Effector CD8-positive, alpha-beta T cell (primary cell): ENCODE measurements around the gene AGTRAP.

Experiments used
- DNase-seq: peaks from one replicate; lab custom pipeline; 2025; lab: John Stamatoyannopoulos, UW

Gene AGTRAP

DNA sequence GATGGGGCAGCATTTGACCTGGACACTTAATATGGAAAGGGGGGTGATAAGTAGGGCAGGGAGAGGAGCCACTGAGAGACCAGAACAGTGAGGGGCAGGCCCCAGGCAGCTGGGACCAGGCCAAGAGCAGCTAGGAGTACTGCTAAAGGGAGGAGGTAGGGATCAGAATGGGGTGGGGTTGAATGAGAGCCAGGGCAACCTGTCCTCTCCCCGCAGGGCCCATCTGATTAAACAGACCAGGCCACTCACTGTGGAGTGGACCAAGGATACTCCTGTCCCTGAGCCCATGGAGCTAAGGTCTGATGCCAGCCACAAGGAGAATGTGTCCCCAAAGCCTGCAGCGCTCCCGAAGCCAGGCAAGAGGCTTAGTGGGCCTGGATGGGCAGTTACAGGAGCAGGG is 28.2 kb downstream of the AGTRAP start:
- DNase-seq = no peak

GRCh38 chr1:11764519-11764918 is 28.6 kb downstream of the AGTRAP start:
- no peak for DNase-seq

DNA sequence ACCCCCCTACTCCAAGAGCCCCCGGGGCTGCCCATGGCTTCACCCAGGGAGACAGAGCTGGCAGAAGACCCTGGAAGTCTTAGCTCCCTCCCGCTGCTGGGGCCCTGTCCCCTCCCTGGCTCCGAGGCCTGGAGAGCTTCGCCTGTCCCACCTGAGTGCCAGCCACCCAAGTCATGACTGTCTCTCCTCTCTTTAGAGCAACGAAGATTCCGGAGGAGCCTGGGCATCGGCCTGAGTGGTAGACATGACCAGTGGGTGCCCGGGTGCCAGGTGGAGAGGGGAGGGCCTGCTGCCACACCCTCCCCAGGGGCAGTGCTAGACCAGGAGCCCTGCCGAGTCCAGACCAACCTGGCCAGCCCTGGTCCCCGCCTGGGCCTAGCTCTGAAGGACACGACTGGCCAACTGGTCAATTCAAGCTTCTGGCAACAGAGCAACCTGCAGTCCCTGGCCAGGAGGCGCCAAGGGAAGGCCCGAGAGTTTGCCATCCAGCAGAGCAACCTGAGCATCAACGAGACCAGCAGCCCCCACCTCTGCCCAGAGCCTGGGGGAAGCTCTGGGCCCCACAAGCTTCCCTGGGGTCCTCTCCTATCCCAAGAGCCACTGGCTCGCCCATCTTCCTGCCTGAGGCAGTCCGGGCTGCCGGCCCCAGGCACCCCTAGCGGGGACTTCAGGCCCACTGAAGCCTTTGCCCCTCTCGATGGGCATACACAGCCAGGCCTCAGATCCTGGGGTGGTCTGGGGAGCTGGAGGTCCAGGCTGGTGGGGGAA is 29.9 kb downstream of the AGTRAP start:
- no peak for DNase-seq

GRCh38 chr1:11766429-11766776 is 30.5 kb downstream of the AGTRAP start:
- no peak for DNase-seq

DNA sequence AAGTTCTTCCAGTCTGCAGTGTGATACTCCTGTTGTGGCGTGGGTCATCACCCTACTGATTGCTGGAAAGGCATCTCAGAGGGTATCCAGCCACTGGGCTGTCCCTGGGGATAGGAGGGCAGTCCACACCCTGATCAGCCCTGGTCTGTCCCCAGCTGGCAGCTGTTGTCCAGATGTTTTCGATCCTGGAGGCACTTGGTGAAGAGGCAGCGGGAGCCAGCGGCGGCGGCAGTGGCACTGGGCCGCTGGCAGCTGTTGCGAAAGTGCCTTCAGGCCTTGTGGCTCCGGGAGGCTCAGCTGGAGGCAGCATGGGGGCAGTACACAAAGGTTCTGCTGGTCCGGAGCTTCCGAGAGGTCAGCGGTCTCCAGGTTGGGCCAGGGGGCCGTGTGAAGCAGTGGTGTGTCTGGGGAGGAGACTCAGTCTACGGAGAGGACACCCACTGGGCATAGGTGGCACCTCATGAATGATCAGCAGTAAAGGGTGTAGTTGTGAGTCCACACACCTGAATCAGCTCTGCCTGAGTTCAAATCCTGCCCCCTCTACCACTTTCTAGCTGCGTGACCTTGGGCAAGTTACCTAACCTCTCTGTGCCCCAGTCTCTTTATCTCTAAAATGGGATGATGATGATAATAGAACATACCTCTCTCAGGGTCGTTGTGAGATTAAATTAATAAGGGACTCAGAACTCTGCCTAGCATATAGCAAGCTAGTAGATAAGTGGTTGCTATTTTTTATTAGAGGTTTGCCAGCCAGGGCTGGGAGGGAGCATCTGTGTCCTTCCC is 32.2 kb downstream of the AGTRAP start:
- no peak for DNase-seq

- no peak for DNase-seq
Observed at GRCh38 chr1:11768821-11769220, 32.9 kb downstream of the AGTRAP start.

DNA sequence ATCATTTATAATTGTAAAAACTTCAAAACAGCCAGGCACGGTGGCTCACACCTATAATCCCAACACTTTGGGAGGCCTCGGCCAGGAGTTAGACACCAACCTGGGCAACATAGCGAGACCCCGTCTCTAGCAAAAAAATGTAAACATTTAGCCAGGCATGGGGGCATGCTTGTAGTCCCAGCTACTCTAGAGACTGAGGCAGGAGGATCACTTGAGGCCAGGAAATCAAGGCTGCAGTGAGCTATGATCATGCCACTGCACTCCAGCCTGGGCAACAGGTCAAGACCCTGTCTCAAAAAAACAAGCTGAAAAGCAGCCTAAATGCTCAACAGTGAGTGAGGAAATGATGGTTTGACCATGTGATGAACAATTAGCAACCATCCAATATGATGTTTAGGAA is 33.3 kb downstream of the AGTRAP start:
- DNase-seq = no peak

DNA sequence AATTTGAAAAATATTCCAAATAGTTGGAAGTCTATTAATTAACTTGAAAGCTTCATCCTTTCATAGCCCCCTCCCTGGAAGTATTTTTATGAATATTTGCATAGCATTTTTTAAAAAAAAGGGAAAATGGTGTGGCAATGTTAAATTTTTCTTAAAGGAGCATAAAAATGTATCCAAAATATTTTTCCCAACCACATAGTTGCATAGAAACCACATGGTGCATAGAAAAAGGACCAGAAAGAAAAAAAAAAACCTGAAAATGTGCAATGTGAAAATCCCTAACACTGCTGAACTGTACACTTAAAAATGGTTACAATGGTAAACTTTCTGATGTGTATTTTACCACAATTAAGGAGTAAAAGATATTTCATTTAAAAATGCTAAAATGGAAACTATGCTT is 34.1 kb downstream of the AGTRAP start:
- DNase-seq = no peak

GRCh38 chr1:11771481-11772043 is 35.6 kb downstream of the AGTRAP start:
- no peak for DNase-seq

GRCh38 chr1:11772458-11772857 is 36.5 kb downstream of the AGTRAP start:
- no peak for DNase-seq

DNA sequence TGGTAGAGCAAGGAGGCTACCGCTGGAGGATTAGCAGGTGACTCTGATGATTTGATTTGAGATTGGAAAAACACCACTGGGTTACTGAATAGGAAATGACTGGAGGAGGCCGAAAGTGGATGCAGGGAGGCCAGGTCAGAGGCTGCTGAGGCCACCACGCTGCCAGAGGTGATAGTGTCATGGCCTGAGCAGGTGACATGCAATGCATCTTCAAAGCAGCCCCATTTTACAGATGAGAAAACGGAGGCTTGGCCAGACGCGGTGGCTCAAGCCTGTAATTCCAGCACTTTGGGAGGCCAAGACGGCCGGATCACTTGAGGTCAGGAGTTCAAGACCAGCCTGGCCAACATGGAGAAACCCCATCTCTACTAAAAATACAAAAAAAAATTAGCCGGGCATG is 38.8 kb downstream of the AGTRAP start:
- no peak for DNase-seq

DNA sequence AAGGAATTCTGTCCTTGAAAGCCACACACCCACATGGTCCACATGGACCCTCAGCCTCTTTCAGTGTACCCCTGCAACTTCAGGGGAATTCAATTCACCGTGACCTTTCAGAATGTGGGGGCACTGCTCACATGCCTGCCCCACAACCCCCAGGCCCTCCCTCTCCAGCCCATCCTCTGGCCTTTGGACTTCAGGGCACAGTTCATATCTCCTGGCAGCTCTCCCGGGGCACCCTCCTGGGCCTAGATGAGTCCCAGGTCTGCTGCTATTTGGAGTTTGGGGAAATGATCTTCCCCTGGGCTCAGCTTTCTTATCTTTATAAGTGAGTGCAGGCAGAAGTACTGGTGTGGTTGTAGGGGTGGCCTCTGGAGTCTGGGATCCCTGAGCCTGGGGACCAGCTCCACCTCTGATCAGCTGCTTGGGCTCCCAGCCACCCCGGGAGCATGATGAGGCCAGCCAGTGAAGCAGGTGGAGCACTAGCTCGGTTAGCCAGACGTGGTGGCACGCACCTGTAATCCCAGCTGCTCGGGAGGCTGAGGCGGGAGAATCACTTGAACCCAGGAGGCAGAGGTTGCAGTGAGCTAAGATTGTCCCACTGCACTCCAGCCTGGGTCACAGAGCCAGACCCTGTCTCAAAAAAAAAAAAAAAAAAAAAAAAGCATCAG is 41.9 kb downstream of the AGTRAP start:
- DNase-seq = no peak

DNA sequence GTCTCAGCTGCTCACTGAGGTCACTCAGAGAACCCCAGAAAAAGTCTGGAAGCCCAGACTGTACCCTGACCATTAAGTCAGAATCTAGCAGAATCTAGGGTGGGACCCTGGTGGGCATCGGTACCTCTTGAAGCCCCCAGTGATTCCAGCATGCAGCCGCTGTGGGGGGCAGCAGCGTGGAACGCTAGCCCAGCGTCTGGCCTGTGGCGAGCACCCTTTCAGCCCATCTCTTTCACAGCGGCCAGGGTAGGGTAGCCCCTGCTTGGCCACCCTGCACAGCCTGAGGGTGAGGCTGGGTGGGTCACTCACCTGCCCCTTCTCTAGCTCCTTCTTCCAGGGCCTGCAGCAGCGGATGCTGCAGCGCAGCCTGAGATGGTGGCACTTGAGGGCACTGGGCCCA is 42.4 kb downstream of the AGTRAP start:
- DNase-seq = no peak

DNA sequence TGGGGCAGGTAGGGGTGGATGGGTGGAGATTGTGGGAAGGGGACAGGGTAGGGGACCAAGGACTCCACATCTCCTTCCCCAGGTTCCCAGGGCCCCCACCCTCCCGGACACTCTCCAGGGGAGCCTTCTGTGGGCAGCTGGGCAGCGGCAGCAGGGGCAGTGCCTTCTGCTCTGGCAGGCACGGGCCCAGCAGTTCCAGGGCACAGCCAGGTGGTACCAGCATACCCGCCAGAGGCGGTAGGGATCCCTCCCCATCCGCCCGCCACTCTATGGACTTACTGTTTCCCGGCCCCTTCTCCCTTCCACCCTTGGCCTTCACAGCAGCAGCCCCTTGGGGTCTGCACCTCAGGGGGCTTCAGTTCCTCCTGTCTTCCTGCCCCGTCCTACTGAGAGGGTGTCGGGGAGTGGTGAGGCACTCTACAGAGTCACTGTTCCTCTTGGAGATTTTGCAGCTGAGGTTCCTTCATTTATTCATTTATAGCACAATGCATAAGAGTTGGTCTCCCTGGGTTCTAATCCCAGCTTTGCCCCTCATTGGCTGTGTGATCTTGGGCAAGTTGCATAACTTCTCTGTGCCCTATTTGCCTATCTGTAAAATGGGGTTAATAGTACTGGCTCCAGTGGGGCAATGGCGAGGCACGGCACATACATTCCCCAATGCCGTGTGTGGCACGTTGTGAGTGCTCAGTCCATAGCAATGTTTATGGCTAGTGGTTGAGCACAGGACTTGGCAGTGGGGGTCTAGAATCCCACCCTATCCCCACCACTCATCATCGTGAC is 43.1 kb downstream of the AGTRAP start:
- no peak for DNase-seq

DNA sequence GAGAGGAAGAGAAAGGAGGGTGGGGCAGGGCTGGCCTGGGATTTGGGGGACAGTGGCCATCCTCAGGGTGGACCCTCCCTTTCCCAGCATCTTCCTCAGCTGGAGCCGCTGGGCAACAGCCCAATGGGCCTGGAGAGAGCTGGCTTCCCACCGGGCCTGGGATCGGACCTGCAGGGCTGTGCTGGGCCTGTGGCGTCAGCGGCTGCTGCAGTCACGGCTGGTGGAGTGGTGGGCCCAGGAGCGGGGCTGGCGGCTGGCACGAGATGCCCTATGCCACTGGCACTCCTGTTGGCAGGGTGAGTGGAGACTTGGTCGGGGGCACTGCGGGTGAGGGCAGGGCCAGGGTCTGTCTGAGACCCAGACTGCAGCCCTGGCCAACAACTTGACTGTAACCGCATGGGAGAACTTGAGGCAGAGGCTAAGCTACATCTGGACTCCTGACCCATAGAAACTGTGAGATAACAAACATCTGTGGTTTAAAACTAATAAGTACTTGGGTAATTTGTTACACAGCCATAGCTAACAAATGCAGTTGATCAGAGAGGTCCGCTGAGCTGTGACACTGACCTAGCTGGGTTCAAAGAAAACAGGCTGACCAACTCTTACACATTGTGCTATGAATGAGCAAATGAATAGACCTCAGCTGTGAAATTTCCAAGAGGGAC is 43.9 kb downstream of the AGTRAP start:
- no peak for DNase-seq

DNA sequence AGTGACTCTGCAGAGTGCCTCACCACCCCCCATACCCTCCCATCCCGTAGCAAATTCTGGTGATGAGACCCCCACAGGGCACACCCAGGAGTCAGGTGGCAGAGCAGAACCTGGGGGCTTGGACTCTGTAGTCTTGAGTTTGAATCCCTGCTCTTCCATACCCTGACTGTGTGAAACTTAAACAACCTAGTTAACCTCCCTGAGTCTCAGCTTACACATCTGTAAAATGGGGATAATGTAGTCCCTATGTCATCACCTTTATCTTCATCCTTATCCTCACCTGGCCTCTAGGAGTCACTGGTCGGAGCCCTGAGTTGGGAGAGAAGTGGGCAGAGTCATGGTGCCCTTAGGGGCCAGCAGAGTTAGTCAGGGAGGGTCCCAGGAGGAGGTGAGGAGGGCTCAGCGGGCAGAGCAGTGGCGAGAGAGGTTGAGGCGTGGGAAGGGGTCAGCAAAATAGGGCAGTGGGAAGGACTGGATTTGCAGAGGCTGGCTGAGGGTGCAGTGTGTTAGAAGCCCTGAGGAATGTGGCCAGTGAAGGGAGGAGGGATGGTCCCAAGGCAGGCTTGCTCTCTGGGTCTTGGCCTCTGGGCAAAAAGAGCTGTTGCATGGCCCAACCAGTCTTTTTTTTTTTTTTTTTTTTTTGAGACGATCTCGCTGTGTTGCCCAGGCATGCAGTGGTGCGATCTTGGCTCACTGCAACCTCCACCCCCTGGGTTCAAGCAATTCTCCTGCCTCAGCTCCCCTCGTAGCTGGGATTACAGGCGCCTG is 44.6 kb downstream of the AGTRAP start:
- no peak for DNase-seq

DNA sequence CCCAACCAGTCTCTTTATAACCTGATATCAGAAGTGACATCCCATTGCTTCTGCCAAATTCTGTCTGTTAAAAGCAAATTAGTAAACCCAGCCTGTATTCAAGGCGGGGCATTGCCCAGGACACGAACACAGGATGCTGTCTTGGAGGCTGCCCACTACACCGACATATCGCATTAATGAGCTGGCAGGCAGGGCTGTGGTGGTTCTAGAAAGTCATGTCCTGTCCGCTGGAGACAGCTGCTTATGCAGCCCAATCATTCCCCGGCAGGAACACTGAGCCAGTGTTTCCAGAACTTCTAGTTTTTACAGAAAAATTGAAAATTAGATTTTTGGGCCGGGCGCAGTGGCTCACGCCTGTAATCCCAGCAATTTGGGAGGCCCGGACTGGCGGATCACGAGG is 45.4 kb downstream of the AGTRAP start:
- no peak for DNase-seq

DNA sequence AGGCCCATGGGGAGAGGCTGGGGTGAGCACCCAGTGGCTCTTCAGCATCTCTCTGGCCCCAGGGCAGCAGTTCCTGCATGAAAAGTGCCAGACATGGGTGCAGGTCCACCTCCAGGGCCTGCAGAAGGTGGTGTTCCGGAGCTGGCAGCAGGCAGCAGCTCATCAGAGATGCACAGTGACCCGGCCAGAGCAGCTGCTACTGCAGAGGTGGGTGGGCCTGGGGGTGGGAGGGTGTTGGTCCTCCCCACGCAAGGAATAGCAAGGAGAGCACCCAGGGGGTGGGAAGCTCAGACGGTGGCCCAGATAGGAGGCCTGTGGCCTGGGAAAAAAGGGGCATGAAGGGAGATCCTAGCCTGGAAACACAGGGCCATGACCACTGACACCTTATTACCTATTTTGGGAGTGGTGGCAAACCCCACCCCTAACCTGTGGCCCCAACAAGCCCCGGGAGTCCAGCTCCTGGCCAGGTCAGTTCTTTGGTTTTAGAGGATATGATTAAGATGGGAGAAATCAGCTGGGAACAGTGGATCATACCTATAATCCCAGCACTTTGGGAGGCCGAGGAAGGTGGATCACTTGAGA is 46.3 kb downstream of the AGTRAP start:
- no peak for DNase-seq

DNA sequence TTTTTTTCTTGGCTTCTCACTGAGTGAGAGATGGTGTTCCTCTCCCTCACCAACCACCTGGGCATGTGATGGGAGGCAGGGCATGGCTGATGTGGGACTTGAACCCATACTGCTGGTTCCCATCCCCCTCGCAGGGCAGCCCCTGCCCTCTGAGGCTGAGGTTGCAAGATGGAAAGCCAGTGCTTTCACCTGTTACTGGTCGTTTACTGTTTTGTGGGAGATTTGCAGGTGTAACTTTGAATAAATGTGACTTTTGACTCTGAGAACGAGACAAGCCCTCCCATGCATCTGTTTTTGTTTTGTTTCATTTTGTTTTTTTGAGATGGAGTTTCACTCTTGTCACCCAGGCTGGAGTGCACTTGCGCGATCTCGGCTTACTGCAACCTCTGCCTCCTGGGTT is 47.6 kb downstream of the AGTRAP start:
- DNase-seq = no peak
